Posterior cingulate gyrus (tissue), 11 donors: ENCODE measurements around the gene FBXO17.

Source experiments
- DNase-seq, 10 donors: peaks; one replicate each; pipeline versions ENCODE4 v3.0.0 to v3.0.0-alpha.2; 2020 to 2021; ENCODE audit warnings: mixed read lengths in 3 of 10
- intact Hi-C: fragments of 100-400 bp; cut with DNase I; formaldehyde crosslinking; loops from one replicate; pipeline ENCODE4 v1.15.1; 2023

Gene FBXO17

GRCh38 chr19:38980583-38981374, 5.2 kb upstream of the FBXO17 start:
- no peak for DNase-seq
- intact Hi-C loops = no loop called here

- DNase-seq = no peak
- intact Hi-C loops = loop anchor here (10.0 kb wide), 1 partner anchor 55 kb away; the partner anchor contains the start of gene FBXO27
These were observed 4.3 kb upstream of the FBXO17 start for GRCh38 chr19:38979812-38980211.

GRCh38 chr19:38978326-38978689, 2.8 kb upstream of the FBXO17 start:
- intact Hi-C loops = loop anchor here (10.0 kb wide), 1 partner anchor 56 kb away; the partner anchor contains the start of gene FBXO27

GRCh38 chr19:38977445-38978325, 2.1 kb upstream of the FBXO17 start:
- intact Hi-C loops = loop anchor here (10.0 kb wide), 1 partner anchor 57 kb away; the partner anchor contains the start of gene FBXO27
- peak in 1 of 10 donors; percentile 20 for DNase-seq

More at GRCh38 chr19:38978326-38978689, 2.8 kb upstream of the FBXO17 start:
- DNase-seq = no peak

- peak in 3 of 10 donors; percentile 8 to 75 (median 10) for DNase-seq
- intact Hi-C loops = loop anchor here (10.0 kb wide), 1 partner anchor 59 kb away; the partner anchor contains the start of gene FBXO27
These were observed 324 bp upstream of the FBXO17 start for GRCh38 chr19:38975861-38976271.

- no peak for DNase-seq
- intact Hi-C loops = loop anchor here (10.0 kb wide), 1 partner anchor 60 kb away; the partner anchor contains the start of gene FBXO27
These were observed 823 bp downstream of the FBXO17 start for GRCh38 chr19:38974624-38975213.

- no peak for DNase-seq
- intact Hi-C loops = loop anchor here (10.0 kb wide), 1 partner anchor 63 kb away; the partner anchor contains the start of gene FBXO27
These were observed 3.9 kb downstream of the FBXO17 start for GRCh38 chr19:38971672-38972071.

- peak in 5 of 10 donors; percentile 25 to 88 (median 58) for DNase-seq
- intact Hi-C loops = loop anchor here (10.0 kb wide), 1 partner anchor 64 kb away; the partner anchor contains the start of gene FBXO27
These were observed 4.6 kb downstream of the FBXO17 start for GRCh38 chr19:38970664-38971532.

GRCh38 chr19:38966149-38966548, 9.4 kb downstream of the FBXO17 start:
- intact Hi-C loops = loop anchor here (10.0 kb wide), 1 partner anchor 219 kb away; no protein-coding TSS in a partner anchor

GRCh38 chr19:38964738-38965137, 10.8 kb downstream of the FBXO17 start:
- intact Hi-C loops = loop anchor here (10.0 kb wide), 1 partner anchor 220 kb away; no protein-coding TSS in a partner anchor
- peak in 1 of 10 donors; percentile 19 for DNase-seq

More at GRCh38 chr19:38966149-38966548, 9.4 kb downstream of the FBXO17 start:
- peak in 1 of 10 donors; percentile 28 for DNase-seq

- DNase-seq = peak in 2 of 10 donors; percentile 28 to 36
- intact Hi-C loops = loop anchor here (10.0 kb wide), 1 partner anchor 225 kb away; no protein-coding TSS in a partner anchor
These were observed 15.9 kb downstream of the FBXO17 start for GRCh38 chr19:38959618-38960017.

- peak in 1 of 10 donors; percentile 8 for DNase-seq
- intact Hi-C loops = no loop called here
These were observed 17.2 kb downstream of the FBXO17 start for GRCh38 chr19:38958301-38958700.

- intact Hi-C loops = no loop called here
- DNase-seq = no peak
These were observed 19.3 kb downstream of the FBXO17 start for GRCh38 chr19:38956264-38956663.

- DNase-seq = peak in 2 of 10 donors; percentile 40 to 83
- intact Hi-C loops = no loop called here
These were observed 21.9 kb downstream of the FBXO17 start for GRCh38 chr19:38953677-38954076.

GRCh38 chr19:38952395-38953165, 23.0 kb downstream of the FBXO17 start:
- intact Hi-C loops = no loop called here
- DNase-seq = peak in 4 of 10 donors; percentile 19 to 61 (median 31)

- intact Hi-C loops = no loop called here
- no peak for DNase-seq
These were observed 24.4 kb downstream of the FBXO17 start for GRCh38 chr19:38951187-38951586.

- peak; percentile 84 to 99 (median 92) for DNase-seq
- intact Hi-C loops = no loop called here
These were observed 25.8 kb downstream of the FBXO17 start for GRCh38 chr19:38949580-38950367.
